Transverse colon (tissue), 4 donors: ENCODE data around the gene SV2A.

Experiments used
- CTCF ChIP-seq, 5 experiments: fragments of 200-600 bp in 3 of 5; fragments of 450-650 bp in 2 of 5; sonication (generic) in 3 of 5; IDR thresholded peaks; 1 replicate in 2 of 5; 2 replicates in 3 of 5; pipeline ENCODE4 v1.5.1; 2016 to 2017; ENCODE audit warnings: antibody characterized with exemption in 5 of 5, inconsistent platforms in 3 of 5, mild to moderate bottlenecking in 2 of 5, moderate library complexity in 1 of 5
- EP300 ChIP-seq: sonication (generic); formaldehyde crosslinking; IDR thresholded peaks from one replicate; pipeline ENCODE4 v1.6.1; 2017; ENCODE audit warnings: antibody characterized with exemption, low read depth
- POLR2A ChIP-seq: fragments of 450-650 bp; IDR thresholded peaks from one replicate; pipeline ENCODE4 v1.6.1; 2016; ENCODE audit warnings: antibody characterized with exemption, mild to moderate bottlenecking, moderate library complexity
- POLR2AphosphoS5 ChIP-seq, 3 donors: sonication (generic); formaldehyde crosslinking; IDR thresholded peaks; one replicate each; pipeline ENCODE4 v1.6.1; 2016; ENCODE audit warnings: antibody characterized with exemption in 3 of 3

GRCh38 chr1:149926296-149926695 is 8.7 kb upstream of the SV2A start:
- no peak for TF ChIP-seq CTCF (IDR thresholded peaks at IDR 0.05)
- TF ChIP-seq EP300: no peak
- no peak for TF ChIP-seq POLR2A
- no peak for TF ChIP-seq POLR2AphosphoS5 (IDR thresholded peaks at IDR 0.05)
